GM18499 (cell line): Measurements from ENCODE around the gene TMA7.

ENCODE experiments used
- ATAC-seq: cut with Tn5 transposase; IDR thresholded peaks from one replicate; pipeline ENCODE4 v1.9.1; 2021; ENCODE audit warnings: moderate number of reproducible peaks; ENCODE audit not compliant: insufficient read depth, unreplicated experiment

TMA7 gene

GRCh38 chr3:48420561-48420960, 19.5 kb upstream of the TMA7 start:
- no peak for ATAC-seq

DNA sequence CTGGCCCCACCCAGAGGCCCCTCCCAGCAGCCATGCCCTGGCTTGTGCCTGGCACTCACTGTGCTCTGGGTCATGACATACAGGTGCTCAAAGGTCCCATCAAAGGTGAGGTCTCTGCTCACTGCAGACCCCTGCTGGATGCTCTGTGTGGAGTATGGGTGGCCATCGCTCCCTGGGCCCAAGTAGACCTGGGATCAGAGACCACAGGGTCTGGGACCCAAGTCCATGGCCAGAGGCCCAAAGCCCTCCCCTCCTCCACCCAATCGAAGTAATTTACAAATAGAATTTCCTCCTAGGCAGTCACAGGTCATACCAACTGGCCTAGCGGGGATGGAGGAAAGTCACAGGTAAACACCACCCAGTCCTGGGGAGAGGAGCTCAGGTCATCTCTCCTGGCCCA, 17.8 kb upstream of the TMA7 start:
- ATAC-seq = no peak

- ATAC-seq = no peak
These were observed 17.4 kb upstream of the TMA7 start for GRCh38 chr3:48422681-48423080.

DNA sequence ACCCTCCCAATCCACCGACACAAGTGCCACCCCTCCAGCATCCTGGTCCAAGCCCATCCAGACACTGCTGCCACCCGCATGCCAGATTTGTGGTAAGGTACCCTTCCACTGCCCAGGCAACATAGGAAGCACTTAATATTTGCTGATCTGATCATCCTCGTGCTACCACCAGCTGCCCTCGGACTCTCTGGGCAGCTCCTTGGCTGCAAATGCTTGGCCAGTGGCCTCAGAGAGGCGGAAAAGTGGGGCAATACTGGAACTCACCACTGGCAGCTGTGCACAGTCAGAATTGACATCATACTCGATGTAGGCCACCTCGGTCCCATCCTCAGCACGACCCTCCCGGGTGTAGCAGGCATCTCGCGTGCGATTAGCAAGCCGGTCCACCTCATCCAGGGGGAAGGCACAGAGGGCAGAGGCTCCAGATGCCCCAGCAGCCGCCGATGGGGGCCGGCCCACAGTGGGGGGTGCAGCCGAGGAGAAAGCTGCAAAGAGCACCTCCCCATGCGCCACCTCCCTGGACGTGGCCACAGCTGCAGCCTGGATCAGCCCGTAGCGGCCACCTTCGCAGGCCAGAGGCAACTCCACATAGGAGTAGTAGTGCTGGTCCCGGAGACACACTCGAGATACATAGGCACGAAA, 16.7 kb upstream of the TMA7 start:
- no peak for ATAC-seq

- ATAC-seq = no peak
These were observed 16.0 kb upstream of the TMA7 start for GRCh38 chr3:48423883-48424695.

DNA sequence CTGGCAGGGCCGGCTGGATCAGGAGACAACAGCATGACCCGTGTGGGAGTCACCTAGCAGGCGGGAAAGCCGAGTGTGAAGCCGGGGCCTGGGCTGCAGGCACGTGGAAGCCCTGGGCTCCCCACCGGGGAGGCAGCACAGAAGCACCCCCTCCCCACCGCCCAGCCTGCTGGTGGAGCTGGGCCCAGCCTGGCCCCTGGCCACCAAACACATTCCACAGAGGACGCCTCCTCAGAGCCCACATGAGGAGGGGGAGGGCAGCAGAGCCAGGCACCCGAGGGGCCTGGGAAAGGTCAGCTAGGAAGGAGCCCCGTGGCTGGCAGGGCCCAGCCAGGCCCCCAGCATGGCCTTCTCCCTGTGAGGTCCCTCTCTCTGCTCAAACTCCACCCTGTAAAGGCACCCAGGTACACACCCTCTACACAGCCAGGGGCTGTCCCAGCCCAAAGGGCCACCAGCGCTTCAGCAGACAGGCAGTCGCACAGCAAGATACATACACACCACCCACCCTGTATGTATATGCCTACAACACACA, 14.7 kb upstream of the TMA7 start:
- ATAC-seq = no peak

- ATAC-seq = no peak
These were observed 13.6 kb upstream of the TMA7 start for GRCh38 chr3:48426401-48426909.

- no peak for ATAC-seq
These were observed 13.0 kb upstream of the TMA7 start for GRCh38 chr3:48426944-48427629.

DNA sequence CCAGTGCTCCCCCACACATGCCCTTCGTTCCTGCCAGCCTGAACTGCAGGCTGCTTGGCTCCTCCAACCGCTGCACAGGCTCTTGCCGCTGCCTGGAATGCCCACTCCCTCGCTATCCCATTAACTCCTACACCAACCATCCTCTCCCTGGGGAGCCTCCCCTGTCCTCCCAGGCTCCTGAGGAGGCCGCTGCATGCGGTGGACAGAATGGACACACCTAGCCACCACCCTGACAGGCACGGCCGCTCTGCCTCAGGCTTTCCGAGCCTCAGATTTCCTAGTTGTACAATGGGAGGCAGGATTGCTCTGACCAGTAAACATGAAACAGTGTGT, 12.5 kb upstream of the TMA7 start:
- ATAC-seq = no peak

GRCh38 chr3:48428088-48428571, 11.9 kb upstream of the TMA7 start:
- no peak for ATAC-seq

DNA sequence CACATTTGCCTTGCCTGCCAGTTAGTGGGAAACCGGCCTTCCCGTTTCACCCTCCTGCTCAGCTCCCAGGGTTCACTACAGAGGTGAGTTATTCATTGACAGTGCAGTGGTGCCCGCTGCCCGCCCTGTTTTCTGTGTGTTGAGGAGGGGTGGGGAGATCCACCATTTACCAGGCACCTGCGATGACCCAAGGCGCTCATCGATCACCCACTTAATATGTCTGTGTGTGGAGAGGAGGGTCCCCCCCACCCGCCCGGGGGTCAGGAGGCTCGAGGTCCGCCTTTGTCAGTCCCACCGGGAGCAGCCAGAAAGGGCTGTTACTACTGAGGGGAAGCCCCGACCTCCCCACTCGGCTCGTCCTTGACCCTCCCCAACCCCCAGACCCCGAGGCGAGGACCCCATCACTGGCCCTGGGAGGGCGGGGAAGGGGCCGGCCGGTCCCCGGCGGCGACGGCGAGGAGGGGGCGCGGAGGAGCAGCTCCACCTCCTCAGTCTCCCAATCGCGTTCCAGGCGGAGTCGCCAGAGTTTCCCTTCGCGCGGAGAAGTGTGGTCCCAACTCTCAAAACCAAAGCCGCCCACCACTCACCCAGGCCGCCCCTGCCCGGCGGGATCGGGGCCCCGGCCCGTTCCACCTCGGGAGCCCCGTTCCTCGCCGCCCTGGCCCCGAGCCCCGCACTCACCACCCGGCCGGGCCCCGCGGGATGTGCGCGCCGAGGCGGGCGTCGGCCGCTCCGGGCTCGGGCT, 11.3 kb upstream of the TMA7 start:
- ATAC-seq = no peak

GRCh38 chr3:48429317-48429959, 10.6 kb upstream of the TMA7 start:
- ATAC-seq = no peak

- no peak for ATAC-seq
These were observed 9.9 kb upstream of the TMA7 start, which contains the start of gene PLXNB1 for GRCh38 chr3:48429960-48430707. PLXNB1 (minus strand) TSS chr3:48430086; CDS start chr3:48424611, 5,475 bp downstream.

GRCh38 chr3:48430708-48431101, 9.4 kb upstream of the TMA7 start:
- ATAC-seq = no peak

- ATAC-seq = no peak
These were observed 8.6 kb upstream of the TMA7 start for GRCh38 chr3:48431224-48432029.

DNA sequence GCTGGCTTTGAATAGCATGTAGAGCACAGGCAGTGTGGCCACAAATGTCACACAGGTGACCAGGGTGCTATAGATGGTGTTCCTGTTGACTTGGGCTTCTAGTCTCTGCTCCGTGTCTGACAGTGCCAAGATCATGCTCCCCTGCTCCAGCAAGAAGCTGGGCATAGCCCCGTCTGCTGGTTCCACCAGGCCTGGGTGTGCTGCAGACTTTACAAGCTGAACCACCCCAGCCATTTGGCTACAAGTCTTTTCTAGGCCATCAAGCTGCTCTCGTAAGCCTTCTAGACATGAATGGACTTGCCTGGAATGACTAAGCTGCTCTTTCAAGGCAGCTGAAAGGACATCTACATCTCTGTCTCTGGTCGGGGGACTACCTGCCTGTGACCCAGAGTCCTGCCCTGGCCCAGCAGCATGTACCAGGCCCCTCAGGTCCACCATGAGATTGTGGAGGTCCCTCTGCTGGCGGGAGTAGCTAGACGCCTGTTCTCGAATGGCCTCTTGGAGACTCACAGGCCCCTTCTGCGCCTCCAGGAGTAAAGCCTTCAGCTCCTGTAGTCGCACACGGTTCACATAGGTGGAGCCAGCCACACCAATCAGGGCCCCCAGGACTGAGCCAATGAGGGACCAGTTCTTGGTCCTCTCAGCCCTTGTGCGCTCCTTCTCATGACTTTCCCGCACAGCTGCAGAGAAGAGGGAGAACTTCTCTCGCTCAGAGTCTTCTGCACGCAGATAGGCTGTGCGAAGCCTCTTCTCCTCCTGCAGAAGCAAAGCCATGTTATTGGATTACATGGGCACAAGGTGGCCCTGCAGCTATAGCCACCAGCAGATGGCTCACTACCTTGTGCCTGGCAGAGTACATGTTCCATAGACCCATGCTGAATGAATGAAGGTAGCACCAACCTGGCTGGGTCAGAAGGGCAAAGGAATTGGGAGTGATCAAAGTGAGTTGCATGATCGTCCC, 7.4 kb upstream of the TMA7 start:
- no peak for ATAC-seq

DNA sequence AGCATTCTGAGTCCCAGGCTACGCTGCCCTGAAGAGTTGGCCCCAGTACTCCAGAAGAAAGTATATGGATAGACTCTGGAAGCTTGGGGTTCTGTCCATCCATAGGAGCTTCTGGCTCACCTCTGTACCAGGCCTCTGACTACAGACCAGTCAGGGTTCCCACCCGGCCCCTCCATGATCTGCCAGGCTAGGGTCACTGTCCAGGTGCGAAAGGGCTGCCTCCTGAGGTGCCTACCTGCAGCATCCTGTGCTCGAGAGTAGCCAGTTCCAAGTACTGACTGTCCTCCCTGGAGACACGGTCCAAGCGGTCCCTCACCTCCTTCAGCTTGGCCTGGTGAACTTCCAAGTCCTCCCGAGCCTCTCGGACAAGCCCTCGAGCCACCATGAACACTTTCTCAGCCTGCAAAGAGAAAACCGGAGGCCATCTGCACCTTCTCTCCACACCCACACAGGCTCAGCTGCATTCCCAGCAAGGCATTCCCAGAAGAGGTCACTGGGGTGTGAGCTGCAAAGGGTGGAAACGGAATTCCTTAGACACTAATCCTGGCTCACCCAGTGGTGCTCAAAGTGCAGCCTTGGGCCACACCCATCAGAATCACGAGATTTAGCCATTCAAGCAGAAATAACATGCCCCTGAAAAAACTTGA, 6.5 kb upstream of the TMA7 start:
- no peak for ATAC-seq
